HG03342 (cell line): Measurements from ENCODE around the gene RNPC3.
A peak's percentile ranks its signal among the peaks of the same experiment; 100 is the strongest.

ENCODE experiments used
- ATAC-seq: cut with Tn5 transposase; IDR thresholded peaks from one replicate; pipeline ENCODE4 v1.9.1; 2021; ENCODE audit warnings: mild to moderate bottlenecking, moderate library complexity; ENCODE audit not compliant: unreplicated experiment

RNPC3 gene, protein sequence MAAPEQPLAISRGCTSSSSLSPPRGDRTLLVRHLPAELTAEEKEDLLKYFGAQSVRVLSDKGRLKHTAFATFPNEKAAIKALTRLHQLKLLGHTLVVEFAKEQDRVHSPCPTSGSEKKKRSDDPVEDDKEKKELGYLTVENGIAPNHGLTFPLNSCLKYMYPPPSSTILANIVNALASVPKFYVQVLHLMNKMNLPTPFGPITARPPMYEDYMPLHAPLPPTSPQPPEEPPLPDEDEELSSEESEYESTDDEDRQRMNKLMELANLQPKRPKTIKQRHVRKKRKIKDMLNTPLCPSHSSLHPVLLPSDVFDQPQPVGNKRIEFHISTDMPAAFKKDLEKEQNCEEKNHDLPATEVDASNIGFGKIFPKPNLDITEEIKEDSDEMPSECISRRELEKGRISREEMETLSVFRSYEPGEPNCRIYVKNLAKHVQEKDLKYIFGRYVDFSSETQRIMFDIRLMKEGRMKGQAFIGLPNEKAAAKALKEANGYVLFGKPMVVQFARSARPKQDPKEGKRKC

DNA sequence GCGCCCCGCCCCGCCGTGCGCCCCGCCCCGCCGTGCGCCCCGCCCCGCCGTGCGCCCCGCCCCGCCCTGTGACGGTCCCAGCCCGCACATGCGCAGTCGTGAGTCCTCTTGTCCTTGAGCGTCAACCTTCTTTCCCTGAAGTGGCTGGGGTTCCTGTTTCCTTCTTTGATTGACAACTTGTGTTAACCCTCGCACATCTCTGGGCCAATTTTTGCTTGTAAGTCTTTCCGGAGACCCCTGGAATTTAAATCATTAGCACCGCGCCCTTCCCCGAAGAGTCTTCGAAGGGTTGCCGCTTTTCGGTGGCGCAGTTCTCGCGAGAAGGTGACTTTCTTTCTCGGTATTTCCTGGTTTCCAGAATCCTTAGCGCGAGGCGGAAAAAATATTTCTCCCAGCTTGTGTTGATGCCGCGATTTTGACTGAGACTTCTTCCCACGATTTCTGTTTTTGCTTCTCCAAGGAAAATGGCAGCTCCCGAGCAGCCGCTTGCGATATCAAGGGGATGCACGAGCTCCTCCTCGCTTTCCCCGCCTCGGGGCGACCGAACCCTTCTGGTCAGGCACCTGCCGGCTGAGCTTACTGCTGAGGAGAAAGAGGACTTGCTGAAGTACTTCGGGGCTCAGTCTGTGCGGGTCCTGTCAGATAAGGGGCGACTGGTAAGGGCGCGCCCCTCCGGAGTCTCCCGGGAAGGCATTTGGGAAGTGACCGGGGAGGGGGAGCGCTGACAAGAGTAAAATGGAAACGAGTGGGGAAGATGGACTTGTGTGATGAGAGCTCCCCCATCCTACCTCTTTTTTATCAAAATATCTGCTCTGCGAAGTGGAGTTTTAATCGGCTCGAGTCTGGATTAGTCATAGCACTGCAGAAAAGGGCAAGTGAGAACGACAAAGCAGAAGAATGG is at the start of gene RNPC3:
RNPC3 (plus strand) TSS at position 93 of the 901 bp plus-strand sequence; CDS start at position 465, 372 bp downstream.
- ATAC-seq, result peak; percentile 70

DNA sequence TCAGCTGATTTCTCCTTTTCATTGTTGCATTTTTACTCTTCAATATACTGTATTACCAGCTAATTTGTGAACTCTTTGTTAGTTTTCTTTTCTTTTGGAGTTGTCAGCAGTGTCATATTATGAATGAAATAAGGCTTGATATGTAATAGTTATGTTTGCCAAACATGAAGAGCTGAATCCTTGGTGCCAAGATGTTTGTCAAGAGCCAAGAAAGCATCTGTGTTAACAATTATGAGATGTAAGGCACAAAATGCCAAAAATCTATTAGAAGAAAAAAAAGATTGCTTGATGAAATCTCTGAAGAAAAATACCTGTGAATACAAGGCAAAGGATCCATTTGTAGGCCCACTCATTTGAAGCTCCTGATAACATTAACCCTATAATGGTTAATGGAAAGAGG is 48.4 kb upstream of the RNPC3 start:
- ATAC-seq, result no peak

DNA sequence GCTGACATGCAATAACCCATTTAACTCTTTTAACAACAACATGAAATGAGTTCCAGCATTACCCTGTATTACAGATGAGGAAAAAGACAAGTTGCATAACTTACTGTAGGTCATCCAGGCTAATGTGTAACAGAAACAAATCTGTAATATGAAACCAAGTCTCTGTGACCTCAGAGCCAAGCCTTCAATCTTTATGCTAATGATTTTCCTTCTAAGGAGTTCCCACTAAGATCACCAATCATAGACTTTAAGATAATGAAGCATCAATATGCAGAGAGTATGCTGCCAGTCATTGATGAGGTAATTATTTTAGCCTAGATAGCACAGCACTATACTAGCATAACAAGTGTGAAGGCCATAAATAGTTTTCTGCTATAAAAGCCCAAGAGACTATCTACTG is 35.6 kb upstream of the RNPC3 start:
- ATAC-seq, result no peak

DNA sequence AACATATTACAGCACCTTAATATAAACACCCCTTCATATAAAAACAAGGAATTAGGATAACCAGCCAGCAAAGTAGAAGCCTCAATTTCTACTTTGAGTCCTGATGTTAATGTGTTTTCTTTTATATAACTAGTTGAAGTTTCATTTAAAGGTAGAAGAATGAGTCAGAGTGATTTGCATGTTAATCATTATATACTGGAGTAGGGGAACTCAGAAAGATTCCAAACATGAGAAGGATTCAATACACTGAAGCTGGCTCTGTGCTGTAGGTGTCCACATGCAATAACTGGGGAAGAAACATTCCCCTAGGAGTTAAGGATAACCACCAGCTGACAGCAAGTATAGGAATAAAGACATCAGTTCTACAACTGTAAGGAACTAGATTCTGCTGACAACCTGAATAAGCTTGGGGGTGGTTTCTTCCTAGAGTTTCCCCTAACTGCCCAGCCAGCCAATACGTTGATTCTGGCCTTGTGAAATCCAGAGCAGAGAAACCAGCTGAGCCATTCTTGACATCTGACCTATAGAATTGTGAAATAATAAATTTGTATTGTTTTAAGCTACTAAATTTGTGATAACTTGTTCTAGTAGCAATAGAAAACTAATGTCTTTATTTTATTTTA is 33.4 kb upstream of the RNPC3 start:
- no peak for ATAC-seq

DNA sequence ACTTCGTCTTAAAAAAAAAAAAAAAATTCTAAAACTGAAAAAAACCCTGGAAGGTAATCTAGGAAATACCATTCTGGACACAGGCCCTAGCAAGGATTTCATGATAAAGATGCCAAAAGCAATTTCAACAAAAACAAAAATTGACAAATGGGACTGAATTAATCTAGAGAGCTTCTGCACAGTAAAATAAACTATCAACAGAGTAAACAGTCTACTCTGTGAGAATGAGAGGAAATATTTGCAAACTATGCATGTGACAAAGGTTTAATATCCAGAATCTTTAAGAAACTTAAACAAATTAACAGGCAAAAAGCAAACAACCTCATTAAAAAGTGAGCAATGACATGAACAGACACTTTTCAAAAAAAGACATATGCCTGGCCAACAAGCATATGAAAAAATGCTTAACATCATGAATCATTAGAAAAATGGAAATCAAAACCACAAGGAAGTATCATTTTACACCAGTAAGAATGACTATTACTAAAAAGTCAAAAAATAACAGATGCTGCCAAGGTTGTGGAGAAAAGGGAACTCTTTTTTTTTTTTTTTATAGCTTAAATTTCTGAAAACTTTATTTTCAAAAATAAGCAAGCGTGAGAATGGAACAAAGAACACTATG is 29.4 kb upstream of the RNPC3 start:
- no peak for ATAC-seq

DNA sequence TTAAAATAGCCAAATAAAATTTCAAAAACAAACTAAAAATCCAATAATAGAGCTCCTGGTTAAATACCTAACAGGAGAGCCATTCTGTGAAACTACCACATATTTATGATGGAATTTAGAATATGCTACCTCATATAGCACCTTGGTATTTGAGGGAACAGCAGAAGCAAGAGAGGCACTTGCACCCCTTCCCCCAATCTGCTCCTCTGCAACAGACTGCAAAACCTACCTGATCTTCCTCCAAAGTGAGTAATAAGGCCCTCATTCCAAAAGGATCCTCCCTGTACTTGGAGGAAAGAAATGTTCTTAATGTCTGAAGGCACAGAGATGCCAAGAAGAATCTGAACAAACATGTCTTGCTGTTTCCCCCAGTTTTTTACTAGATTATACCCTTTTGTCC is 28.1 kb upstream of the RNPC3 start:
- ATAC-seq, result no peak

DNA sequence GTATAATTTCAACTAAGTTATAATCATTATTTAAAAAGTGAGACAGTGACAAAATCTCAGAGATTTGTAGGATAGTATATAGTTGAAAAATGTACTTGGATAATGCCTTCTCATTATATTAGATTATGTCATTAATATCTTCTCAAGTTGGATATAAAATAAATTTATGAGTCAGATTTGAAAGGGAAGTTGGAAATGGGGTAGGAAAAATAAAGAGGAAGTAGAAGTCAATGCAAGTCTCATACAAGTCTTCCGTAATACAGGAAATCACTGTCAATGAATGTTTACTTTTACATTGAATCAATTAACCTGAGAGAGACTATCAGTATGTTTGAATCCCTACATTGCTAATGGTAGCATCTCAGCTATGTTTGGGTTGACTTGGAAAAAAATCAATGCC is 16.2 kb upstream of the RNPC3 start:
- ATAC-seq, result no peak

DNA sequence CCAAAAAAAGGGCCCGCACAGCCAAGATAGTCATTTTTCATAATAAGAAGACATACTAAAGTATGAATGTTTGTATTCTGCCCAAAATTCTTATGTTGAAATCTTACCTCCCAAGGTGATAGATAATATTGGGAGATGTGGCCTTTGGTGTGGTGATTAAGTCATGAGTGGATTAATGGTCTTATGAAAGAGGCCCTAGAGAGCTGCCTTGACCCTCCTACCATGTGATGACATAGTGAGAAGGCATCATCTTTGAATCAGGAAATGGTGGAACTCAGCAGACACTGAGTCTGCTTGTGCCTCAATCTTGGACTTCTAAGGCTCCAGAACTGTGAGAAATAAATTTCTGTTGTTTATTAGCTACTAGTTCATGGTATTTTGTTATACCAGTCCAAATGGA is 11.8 kb upstream of the RNPC3 start:
- ATAC-seq, result no peak

DNA sequence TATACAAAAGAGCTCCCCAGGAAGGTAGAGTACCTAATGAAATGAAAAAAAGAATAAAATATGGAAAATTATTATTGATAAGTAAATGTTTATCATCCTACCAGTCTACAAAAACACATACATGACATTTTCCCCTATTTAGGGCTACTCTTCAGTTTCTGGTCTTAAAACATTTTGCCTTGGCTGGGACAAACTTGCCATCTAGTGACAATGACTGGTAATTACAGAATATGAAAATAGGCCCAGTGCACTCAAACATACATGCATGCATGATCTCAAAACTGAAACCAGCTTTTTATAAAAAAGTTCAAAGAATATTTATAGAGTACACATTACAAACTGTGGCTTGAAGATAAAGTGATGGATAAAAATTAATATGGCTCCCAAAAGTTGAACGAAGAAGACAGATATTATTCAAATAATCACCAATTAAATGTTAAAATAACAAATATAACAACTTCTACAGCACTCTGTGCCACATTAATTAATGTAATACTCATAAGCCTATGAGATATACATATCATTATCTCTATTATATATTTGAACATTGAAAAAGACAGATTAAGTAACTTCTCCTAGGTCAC is 10.5 kb upstream of the RNPC3 start:
- ATAC-seq, result peak; percentile 67

DNA sequence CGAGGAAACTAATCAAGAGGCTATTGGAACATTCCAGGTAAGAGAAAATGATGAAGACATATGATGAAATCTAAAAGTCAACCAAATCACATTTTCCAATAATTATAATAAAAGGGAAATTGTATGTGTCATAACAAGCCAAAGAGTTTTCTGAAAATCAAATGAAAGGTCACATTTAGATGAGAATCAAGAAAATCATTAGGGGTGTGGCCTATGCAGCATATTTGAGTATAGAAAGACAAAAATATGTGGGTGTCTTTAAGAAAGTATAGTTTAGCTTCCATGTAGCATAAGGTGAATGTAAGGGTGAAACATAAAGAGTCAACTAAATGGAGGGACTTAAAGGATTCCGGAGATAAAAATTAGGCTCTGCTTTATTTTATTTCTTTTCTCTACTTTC is 9.2 kb upstream of the RNPC3 start:
- ATAC-seq, result no peak

DNA sequence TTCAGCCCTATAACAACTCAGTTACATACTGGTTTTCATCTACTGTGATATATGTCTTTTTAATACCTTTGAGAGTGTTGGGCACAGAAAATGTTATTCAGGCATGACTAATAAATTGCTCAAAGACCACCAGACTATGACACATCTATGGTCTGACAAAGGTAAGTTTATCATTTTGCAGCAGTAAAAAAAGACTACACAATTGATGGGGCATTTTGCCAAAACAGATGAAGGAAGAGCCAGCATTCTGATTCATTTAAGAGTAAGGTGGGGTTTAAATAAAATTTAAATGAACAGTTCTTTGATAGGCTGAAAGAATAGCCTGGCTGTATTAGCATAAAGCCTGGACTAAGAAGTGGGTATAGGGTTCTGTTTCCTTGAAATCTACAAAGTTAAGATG is 8.8 kb upstream of the RNPC3 start:
- no peak for ATAC-seq

DNA sequence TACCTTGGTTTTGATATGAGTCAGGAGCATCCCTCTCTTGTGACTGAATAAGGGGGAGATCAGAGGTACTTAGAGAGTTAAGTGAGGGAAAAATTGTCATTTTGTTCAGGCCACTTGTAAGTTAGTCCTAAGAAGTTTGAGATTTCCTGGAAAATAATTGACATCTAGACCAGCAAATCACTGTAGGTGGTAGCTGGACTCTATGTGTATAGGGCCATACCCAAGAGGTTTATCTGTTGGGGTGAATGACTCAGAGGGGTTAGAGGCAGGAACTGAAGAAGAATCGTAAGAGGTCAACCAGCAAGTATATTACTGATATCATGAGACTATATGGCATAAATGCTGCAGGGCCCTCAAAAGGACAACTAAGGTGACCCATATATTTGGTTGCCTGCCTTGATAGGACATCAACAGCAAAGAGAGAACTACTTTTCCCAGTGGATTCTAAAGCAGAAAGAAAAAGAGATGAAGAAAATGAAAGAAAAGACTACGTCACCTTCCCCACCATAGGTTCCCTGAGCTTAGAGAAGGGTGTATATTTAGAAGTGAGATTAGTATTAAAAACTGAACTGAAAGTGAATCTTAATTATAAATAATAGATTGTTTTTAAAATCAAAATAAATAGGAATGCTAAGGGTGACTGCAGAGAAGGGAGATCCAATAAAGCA is 8.0 kb upstream of the RNPC3 start:
- peak; percentile 84 for ATAC-seq

DNA sequence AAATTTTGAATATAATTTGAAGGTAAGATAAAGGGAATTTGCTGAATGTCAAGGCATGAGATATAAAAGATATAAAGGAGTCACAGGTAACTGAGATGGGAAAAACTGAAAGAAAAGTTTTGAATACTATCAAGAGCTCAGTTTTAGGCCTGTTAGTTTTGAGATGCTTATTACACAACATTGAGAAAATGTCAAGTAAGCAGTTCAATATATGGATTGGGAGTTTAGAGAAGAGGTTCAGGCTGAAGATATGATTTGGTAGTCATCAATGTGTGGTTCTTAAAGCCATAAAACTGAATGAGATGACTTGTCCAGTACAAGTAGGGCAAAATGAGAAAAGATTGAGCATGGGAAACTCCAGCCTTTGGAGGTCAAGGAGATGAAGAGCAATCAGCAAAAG is 4.7 kb upstream of the RNPC3 start:
- no peak for ATAC-seq

DNA sequence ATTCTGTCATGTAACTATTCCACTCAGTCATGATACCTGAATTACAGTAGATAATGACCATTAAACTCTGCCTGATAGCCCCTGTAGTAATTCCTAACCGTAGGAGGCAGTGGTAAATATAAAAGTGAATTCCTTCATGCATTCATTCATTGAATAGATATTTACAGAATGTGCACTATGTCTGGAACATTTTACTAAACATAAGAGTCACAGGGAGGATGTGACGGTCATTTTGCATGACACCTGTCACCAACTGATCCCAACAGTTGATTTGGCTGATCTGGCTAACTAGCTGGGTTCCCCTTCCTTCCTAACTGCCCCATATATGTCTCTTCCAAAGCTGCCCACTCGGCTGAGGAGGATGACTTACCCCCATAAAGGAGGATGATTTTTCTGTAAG is 2.2 kb upstream of the RNPC3 start:
- ATAC-seq, result no peak

DNA sequence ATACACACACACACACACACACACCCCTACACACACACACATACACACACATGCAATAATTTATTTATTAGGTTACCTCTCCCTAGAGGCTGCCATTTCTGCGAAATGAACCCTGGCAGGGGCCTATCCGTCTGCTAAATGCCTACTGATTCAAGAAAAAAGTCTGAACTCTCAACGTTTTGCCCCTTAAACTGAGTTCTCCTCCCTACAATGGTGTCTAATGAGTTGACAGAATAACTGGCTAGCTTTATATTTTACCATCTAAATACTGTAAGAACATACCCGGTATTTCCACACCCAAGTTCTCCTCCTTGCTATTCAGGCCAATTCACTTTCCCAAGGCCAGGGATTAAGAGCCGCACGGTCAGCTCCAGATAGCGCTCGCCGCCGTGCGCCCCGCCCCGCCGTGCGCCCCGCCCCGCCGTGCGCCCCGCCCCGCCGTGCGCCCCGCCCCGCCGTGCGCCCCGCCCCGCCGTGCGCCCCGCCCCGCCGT is 339 bp upstream of the RNPC3 start:
- peak; percentile 52 for ATAC-seq

DNA sequence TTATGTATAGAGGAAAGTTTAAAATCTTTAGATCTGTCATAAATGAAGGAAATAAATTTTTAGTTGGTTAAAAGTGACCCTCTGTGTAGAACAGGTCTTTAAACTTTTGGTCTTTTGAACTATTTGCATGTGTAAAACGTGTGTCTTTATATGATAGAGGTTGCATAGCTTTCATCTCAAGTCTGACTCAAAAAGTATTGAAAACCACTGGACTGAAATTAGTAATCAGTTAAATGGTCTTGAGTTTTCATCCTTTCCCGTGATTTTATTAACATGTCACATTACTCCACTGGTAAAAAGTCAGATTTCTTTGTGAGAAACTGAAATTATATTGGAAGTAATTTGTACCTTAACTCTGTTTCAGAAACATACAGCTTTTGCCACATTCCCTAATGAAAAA is 1.8 kb downstream of the RNPC3 start:
- ATAC-seq, result no peak

DNA sequence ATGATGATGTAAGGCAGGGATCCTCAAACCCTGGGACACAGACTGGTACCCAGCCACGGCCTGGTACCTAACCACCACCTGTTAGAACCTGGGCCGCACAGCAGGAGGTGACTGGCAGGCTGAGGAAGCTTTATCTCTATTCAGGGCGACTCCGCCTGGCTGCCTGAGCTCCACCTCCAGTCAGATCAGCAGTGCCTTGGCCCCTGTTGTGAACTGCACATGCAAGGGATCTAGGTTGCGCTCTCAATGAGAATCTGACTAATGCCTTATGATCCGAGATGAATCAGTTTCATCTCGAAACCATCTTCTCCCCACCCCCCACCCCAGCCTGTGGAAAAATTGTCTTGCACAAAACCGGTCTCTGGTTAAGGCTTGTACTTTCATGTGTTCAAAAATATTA is 4.2 kb downstream of the RNPC3 start:
- ATAC-seq, result no peak

DNA sequence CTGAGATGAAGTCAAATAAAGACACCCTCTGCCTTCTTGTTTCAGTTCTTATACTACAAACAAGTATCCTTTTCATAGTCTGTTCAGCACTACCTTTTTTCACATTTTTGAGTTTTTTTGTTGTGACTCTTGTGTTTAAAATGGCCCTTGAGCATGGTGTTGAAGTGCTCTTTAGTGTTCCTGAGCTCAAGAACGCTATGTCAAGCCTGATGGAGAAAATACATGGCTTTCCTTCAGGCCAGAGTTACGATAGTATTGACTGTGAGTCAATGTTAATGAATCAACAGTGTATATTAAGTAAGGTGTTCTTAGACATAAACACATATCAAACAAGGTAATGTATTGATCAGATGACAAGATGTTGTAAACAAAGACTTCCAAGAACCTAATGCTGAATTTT is 12.7 kb downstream of the RNPC3 start:
- no peak for ATAC-seq

DNA sequence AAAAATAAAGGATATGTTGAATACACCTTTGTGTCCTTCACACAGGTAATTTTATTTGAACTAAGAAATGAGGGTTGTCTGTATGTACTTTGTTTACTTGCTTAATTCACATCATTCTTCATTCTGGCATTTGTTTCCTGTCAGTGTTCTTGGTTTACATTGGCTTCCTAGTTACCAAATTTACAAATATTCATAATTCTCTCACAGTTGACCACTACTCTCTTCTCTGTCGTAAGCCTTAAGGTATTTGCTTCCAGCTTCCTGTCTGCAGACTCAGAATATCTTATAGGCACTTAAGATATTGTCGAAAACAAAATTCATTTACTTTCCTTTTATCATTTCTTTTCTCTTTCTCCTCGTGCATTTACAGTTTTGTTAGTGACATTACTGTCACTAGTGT is 15.9 kb downstream of the RNPC3 start:
- no peak for ATAC-seq

DNA sequence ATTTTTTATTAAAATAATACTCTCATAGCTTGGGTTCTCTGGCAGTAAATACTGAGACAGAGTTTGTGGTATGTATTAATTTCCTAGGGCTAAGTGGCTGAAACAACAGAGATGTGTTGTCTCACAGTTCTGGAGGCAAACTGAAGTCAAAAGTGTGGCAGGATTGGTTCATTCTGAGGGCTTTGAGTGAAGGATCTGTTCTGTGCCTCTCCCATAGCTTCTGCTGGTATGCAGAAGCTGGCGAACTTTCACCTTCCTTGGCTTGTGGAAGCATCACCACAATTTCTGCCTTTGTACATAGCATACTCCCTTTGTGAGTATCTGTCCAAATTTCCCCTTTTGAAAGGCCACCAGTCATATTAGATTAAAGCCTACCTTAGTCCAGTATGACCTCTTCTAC is 21.0 kb downstream of the RNPC3 start:
- no peak for ATAC-seq
